SKM-1 (cell line): Measurements from ENCODE around the gene EXOC4.
"Not testable (repeated sequence)": the region's sequence is repeated elsewhere in the genome, so short reads cannot be mapped to it uniquely, and the experiment has no call there.

Experiments used
- DNase-seq: peaks from one replicate; lab custom pipeline; 2025; ENCODE audit not compliant: unreplicated experiment; lab: John Stamatoyannopoulos, UW

Gene EXOC4

DNA sequence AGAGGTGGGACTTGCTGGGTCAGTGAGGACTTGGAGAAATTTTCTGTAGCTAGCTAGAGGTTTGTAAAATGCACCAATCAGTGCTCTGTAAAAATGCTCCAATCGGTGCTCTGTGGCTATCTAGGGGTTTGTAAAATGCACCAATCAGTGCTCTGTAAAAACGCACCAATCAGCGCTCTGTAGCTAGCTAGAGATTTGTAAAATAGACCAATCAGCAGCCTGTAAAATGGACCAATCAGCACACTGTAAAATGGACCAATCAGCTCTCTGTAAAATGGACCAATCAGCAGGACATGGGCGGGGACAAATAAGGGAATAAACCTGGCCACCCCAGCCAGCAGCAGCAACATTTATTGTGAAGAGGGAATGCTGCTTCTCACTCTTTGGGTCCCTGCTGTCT is 526.7 kb downstream of the EXOC4 start:
- not testable (repeated sequence) for DNase-seq

DNA sequence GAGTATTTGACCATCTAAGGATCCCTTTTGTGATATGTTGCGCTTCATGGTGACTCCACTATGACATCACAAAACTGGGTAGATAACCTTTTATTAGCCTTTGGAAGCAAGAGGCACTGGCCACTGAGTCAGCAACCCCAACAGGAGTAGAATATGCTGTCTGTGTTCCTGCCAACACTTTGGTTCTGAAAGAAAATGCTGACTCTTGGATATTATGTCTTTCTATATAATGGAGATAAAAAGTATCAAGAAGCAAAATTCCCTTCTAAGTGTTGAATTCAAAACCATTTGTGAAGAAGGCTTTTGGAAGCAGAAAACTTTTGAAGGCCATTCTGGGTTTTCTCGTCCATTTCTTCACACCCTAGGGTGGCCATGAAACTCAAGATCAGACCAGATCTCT is 528.0 kb downstream of the EXOC4 start:
- DNase-seq: no peak

GRCh38 chr7:133781486-133782090 is 528.7 kb downstream of the EXOC4 start:
- no peak for DNase-seq

GRCh38 chr7:133782470-133782869 is 529.6 kb downstream of the EXOC4 start:
- no peak for DNase-seq

DNA sequence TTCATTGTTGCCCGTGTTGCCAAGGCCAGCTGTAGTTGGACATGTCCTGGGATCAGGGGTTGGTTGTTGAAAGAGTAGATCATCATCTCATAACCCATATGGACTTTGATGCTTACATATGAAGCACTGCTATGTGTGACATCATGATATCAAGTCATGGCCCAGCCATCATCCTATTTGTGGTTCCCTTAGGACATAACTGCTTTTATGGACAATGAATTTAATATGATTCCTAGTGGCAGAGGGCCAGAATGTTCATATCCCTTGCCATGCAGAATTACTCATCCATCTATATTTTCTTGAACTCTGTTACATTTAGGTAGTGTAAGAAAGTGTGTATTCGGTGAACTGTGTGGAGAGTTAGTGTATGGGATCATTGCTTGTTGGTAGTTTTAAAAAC is 530.4 kb downstream of the EXOC4 start:
- DNase-seq: no peak

DNA sequence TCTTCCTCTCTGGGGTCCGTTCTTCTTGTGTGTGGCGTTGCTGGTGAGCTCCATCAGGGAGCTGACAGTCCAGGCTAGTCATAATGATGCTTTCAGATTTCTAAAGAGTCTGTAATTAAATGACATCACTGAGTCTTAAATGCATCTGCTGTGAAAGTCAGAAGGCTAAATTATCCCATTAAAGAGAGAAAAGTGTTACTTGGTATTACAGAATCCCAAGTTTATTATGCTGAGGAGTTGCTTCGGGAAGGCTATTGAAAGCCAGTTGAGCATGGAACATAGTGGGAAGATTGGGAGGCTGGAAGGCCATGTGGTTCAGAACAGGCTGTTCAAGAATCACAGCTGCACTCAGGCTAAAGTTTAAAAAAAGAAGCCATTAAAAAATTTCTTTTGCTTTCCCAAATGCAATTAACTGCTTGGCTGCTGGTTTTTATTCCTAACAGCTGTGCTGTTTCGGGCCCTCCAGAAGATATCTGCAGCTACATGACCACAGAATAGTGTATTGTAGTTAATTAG is 531.7 kb downstream of the EXOC4 start:
- no peak for DNase-seq

DNA sequence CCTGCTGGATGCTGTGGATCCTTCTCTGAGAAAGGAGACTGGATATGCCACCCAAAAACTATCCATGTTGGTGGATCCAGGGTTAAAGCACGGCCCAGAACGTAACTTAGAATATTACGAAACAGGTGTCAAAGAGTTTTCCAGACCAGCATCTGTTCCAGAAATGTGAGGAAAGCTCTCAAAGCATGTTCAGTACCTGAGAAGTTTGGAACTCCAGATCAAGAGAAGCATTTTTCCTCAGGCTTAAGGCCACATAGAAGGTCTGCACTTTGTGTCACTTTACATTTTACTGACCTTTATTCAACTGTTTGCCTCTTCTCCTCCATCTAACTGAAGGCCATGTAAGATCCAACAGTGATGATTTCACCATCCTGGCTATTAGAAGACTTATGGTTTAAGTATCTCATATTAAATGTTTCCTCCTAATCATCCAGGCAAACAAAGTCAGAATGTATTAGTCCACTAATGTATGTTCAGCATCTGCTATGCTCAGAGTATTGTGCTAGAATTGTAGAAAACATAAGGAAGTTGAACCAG is 533.6 kb downstream of the EXOC4 start:
- no peak for DNase-seq

DNA sequence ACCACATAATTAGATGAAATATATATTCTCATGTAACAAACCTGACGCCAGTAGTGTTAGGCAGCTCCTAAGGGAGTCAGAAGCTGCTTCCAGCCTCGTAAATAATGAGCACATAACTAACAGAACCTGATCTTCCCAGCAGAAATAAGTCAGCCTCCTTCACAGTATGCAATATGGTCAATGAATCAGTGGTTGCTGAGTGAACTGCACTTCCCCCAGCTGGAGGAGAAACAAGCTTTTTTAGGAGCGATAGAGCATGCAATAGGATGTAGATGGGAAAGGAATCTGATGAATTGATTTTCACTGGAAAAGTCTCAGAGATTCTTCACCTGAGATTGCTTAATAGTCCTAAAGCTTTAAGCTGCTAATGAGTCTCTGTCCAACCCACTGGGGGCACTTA is 537.1 kb downstream of the EXOC4 start:
- no peak for DNase-seq

DNA sequence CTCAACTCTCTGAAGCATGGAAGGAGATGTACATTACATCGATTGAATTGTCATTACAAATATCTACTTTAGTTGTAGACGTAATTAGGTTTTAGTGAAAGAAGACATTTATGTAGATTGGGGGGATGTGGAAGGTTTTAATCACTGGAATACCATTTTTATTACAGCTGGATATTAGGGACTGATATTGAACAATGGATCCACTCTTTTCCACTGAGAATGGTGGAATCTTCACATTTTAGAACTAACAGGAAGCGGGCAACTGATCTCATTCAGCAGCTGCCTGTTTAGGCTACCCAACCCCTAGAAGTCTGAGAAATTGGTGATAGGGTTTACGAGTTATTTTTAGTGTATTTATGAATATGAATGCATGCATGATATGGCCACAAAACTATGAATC is 538.0 kb downstream of the EXOC4 start:
- DNase-seq: no peak

DNA sequence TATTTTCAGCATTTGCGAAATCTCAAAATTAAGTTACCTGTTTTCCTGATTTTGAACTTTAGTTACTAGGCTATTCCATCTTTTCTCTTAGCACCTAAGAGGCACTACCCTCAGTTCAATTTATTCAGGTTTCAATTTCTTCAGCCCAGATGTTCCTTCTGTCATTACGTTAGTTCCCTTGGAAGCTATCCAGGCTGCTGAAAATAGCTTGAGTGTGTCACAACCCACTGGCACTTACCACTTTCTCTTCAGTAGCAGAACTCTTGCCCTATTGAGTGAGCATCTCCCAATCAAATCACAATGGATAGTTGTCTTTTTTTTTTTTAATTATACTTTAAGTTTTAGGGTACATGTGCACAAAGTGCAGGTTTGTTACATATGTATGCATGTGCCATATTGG is 541.6 kb downstream of the EXOC4 start:
- DNase-seq: no peak

- DNase-seq: no peak
Observed at GRCh38 chr7:133795068-133795665, 542.3 kb downstream of the EXOC4 start.

GRCh38 chr7:133796782-133797745 is 544.2 kb downstream of the EXOC4 start:
- DNase-seq: no peak

GRCh38 chr7:133797818-133798520 is 545.1 kb downstream of the EXOC4 start:
- no peak for DNase-seq

- no peak for DNase-seq
Observed at GRCh38 chr7:133801341-133801740, 548.5 kb downstream of the EXOC4 start.

DNA sequence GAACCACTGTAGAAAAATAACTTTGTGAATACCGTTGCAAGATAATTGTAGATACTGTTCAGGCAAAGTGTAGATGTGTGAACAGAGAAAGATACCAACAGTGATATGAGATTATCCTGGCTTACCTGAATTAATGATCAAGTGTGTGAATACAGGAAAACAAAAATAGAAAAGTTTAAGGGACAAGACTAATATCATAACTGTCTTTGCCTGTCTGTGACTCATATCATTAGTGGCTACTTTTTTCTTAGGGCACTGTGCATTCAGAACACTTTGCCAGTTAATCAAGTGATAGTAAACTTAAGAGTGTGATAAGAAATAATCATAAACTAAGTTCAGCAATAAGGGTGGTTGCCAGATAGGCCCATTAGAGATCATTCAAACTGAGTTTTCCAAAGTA is 551.2 kb downstream of the EXOC4 start:
- no peak for DNase-seq

DNA sequence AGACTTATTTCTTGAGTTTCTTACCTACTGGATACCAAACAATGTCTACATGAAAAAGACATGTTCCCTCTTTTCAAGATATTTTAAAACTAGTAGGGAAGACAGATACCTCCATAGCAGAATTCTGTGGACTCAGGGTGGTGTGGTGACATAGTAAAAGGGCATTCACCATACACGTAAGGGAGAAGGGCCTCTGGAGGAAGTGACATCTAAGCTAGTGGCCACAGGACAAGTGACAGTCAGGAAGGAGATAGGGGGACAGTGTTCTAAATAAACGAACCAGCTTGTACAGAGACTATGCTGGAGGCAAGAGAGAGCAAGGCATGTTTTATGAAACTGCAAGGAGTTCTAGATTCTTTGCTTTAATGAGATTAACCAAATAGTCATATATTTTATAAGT is 552.5 kb downstream of the EXOC4 start:
- DNase-seq: no peak

- DNase-seq: no peak
Observed at GRCh38 chr7:133807624-133808492, 555.0 kb downstream of the EXOC4 start.

DNA sequence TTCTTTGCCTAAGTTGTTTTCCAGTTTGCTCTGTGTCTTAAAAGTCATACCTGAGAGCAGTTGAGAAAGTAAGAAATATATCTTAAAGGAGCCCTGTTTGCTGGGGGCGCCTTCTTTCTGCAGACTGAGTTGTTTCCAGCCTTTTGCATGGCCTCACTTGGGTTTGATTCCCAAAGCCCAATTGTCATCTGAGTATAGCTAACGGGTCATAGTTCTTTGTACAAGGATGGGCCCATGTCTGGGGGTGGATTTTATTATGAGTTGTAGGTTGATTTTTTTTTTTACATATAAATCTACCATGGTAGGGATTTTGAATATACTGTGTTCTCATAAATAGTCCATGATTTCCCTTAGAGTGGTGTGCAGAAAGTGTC is 555.6 kb downstream of the EXOC4 start:
- DNase-seq: no peak

GRCh38 chr7:133812877-133813276 is 560.0 kb downstream of the EXOC4 start:
- DNase-seq: no peak

DNA sequence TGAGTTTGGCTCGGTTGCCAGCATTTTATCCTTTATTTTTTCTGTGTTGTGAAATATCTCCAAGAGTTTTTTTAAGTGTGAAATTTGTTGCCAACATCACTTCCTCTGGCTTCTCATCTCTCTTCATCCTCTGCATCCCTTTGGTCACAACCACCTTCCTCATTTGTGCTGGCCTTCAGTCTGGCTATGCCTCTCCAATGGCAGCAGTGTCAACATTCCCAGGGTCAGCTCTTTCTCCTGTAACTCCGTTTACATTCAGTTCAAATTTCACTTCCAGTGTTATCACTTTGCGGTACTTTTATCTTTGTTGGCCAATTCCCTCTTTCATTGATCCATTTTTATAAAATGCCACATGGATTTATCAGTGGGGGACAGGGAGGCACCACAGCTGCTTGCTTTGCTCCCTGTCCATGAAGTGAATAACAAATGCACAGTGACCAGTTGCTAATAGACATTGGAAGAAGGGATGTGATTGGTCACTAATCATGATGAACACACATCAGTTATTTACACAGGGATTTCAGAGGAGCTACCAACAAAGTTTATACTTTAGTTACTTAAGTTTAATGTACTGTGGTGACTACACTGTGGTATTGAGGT is 562.8 kb downstream of the EXOC4 start:
- no peak for DNase-seq
